Liver (tissue), 9 donors: Measurements from ENCODE around the gene KANK2. TPM values are rescaled to one million over a fixed set of nuclear protein-coding genes. Genes with fewer than 3 reads are reported as not detected.

Experiments used
- DNase-seq: peaks from one replicate; pipeline ENCODE4 v3.0.0-alpha.2; 2017; ENCODE audit warnings: low spot score
- H3K27ac ChIP-seq, 2 donors: one replicate each; pipeline ENCODE4 v1.7.0; 2013; ENCODE audit warnings: inconsistent platforms in 2 of 2, low read length in 2 of 2, control low read depth in 1 of 2, low read depth in 1 of 2, mild to moderate bottlenecking in 1 of 2
- H3K27me3 ChIP-seq, 4 donors: one replicate each; pipeline versions ENCODE4 v1.6.1 to v1.7.0; 2013; ENCODE audit warnings: low read length in 3 of 4, inconsistent platforms in 1 of 4, mild to moderate bottlenecking in 1 of 4, moderate library complexity in 1 of 4; ENCODE audit not compliant: control insufficient read depth in 4 of 4, insufficient read depth in 4 of 4
- H3K36me3 ChIP-seq, 4 donors: one replicate each; pipeline versions ENCODE4 v1.6.1 to v1.7.0; 2013; ENCODE audit warnings: low read length in 3 of 4, mild to moderate bottlenecking in 3 of 4, low read depth in 1 of 4, moderate library complexity in 1 of 4; ENCODE audit not compliant: control insufficient read depth in 4 of 4, insufficient read depth in 3 of 4
- H3K4me1 ChIP-seq, 4 donors: one replicate each; pipeline versions ENCODE4 v1.6.1 to v1.7.0; 2013; ENCODE audit warnings: low read length in 3 of 4, mild to moderate bottlenecking in 3 of 4, moderate library complexity in 1 of 4; ENCODE audit not compliant: control insufficient read depth in 4 of 4, insufficient read depth in 4 of 4
- H3K4me3 ChIP-seq, 3 donors: one replicate each; pipeline versions ENCODE4 v1.6.1 to v1.7.0; 2013; ENCODE audit warnings: low read length in 3 of 3, control low read depth in 1 of 3, low read depth in 1 of 3, mild to moderate bottlenecking in 1 of 3
- H3K9ac ChIP-seq, 2 donors: one replicate each; pipeline ENCODE4 v1.7.0; 2013; ENCODE audit warnings: low read length in 2 of 2, mild to moderate bottlenecking in 2 of 2, moderate library complexity in 2 of 2, control low read depth in 1 of 2, low read depth in 1 of 2
- H3K9me3 ChIP-seq, 4 donors: one replicate each; pipeline versions ENCODE4 v1.6.1 to v1.7.0; 2013; ENCODE audit warnings: low read length in 3 of 4; ENCODE audit not compliant: control insufficient read depth in 4 of 4
- ATF3 ChIP-seq: IDR thresholded peaks from 2 replicates; pipeline ENCODE4 v1.6.1; 2016; ENCODE audit warnings: antibody characterized with exemption
- CTCF ChIP-seq: fragments of 150-350 bp; IDR thresholded peaks from 2 replicates; pipeline ENCODE4 v1.5.1; 2017; ENCODE audit warnings: improper control_type of control experiment, low read depth, low read length; ENCODE audit not compliant: missing input control
- EGR1 ChIP-seq, 2 donors: IDR thresholded peaks; 2 replicates each; pipeline ENCODE4 v1.6.1; 2016 to 2018; ENCODE audit warnings: antibody characterized with exemption in 2 of 2, low read depth in 2 of 2
- FOXA1 ChIP-seq: IDR thresholded peaks from 2 replicates; pipeline ENCODE4 v1.6.1; 2016; ENCODE audit warnings: antibody characterized with exemption
- FOXA2 ChIP-seq: IDR thresholded peaks from 2 replicates; pipeline ENCODE4 v1.6.1; 2016; ENCODE audit warnings: antibody characterized with exemption
- GABPA ChIP-seq, 2 donors: IDR thresholded peaks in 1 of 2; conservative IDR thresholded peaks in 1 of 2; 2 replicates each; pipeline ENCODE4 v1.6.1; 2016; ENCODE audit warnings: antibody characterized with exemption in 2 of 2, mild to moderate bottlenecking in 1 of 2, moderate library complexity in 1 of 2
- HNF4A ChIP-seq, 2 donors: conservative IDR thresholded peaks; 2 replicates each; pipeline ENCODE4 v1.6.1; 2016; ENCODE audit warnings: antibody characterized with exemption in 2 of 2, mild to moderate bottlenecking in 2 of 2
- HNF4G ChIP-seq: IDR thresholded peaks from 2 replicates; pipeline ENCODE4 v1.6.1; 2016; ENCODE audit warnings: antibody characterized with exemption
- JUND ChIP-seq, 2 donors: IDR thresholded peaks; 2 replicates each; pipeline ENCODE4 v1.6.1; 2016; ENCODE audit warnings: antibody characterized with exemption in 2 of 2
- MAX ChIP-seq: IDR thresholded peaks from 2 replicates; pipeline ENCODE4 v1.6.1; 2016; ENCODE audit warnings: antibody characterized with exemption
- NR2F2 ChIP-seq: IDR thresholded peaks from 2 replicates; pipeline ENCODE4 v1.6.1; 2016; ENCODE audit warnings: antibody characterized with exemption
- RAD21 ChIP-seq, 2 donors: IDR thresholded peaks; 2 replicates each; pipeline ENCODE4 v1.6.1; 2016; ENCODE audit warnings: antibody characterized with exemption in 2 of 2, mild to moderate bottlenecking in 2 of 2
- REST ChIP-seq: IDR thresholded peaks from 2 replicates; pipeline ENCODE4 v1.6.1; 2016; ENCODE audit warnings: antibody characterized with exemption, mild to moderate bottlenecking
- RXRA ChIP-seq, 2 donors: IDR thresholded peaks; 2 replicates each; pipeline ENCODE4 v1.6.1; 2017 to 2018; ENCODE audit warnings: antibody characterized with exemption in 2 of 2, mild to moderate bottlenecking in 1 of 2
- SP1 ChIP-seq: IDR thresholded peaks from 2 replicates; pipeline ENCODE4 v1.6.1; 2018; ENCODE audit warnings: antibody characterized with exemption, mild to moderate bottlenecking
- TAF1 ChIP-seq: conservative IDR thresholded peaks from 2 replicates; pipeline ENCODE4 v1.6.1; 2016; ENCODE audit warnings: antibody characterized with exemption, mild to moderate bottlenecking
- YY1 ChIP-seq: IDR thresholded peaks from 2 replicates; pipeline ENCODE4 v1.6.1; 2016; ENCODE audit warnings: antibody characterized with exemption, mild to moderate bottlenecking
- ZBTB33 ChIP-seq: IDR thresholded peaks from 2 replicates; pipeline ENCODE4 v1.6.1; 2016; ENCODE audit warnings: antibody characterized with exemption
- WGBS: extraction: QIAGEN DNeasy Blood & Tissue Kit; methylation state at CpG from one replicate; pipeline ENCODE4 v1.1.7; 2013; 5-methylcytosine and 5-hydroxymethylcytosine counted together
- polyA plus RNA-seq, 2 donors: library from polyadenylated mRNA; stranded (reverse) in 1 of 2; unstranded in 1 of 2; fragments of 200-250 nt in 1 of 2; fragments of >200 nt in 1 of 2; fragmentation: Nextera tagmentation in 1 of 2; extraction: Ambion mirVana in 1 of 2; gene quantifications; one replicate each; pipeline versions ENCODE4 v1.2.1 to v1.2.3, GENCODE V29; 2013 to 2015
- total RNA-seq, 2 donors: library from RNA; depleted of rRNA; stranded (reverse); fragments of >200 nt; gene quantifications; one replicate each; pipeline ENCODE4 v1.2.3, GENCODE V29; 2014
- donor health status: healthy.
- donor health status: healthy.
- donor health status: healthy.
- donor health status: healthy.
- donor health status: healthy.

The KANK2 gene
- 10 to 100 TPM; 51.0 to 67.8 TPM for total RNA-seq
- 10 to 100 TPM; 15.0 to 30.3 TPM for polyA plus RNA-seq

- Histone ChIP-seq H3K9me3 (no peaks in the 10 kb centered on the region), H3K27me3 (no peaks in the 10 kb centered on the region), H3K27ac (peak within 1 kb of the TSS; percentile 83 to 95), H3K36me3 (peaks cover 2 to 6% (median 3%) of the 10 kb centered on the region in 4 donors), H3K4me1 (peaks cover 4 to 71% (median 36%) of the 10 kb centered on the region in 4 donors), H3K4me3 (peak within 1 kb of the TSS; percentile 77 to 82 (median 77)), H3K9ac (peak within 1 kb of the TSS; percentile 36 to 60)
- no peak for TF ChIP-seq CTCF
- TF ChIP-seq EGR1 (IDR thresholded peaks at IDR 0.05; ENCODE audit: low read depth in 2 of 2): no peak
- TF ChIP-seq FOXA1: no peak
- TF ChIP-seq HNF4A (conservative IDR thresholded peaks at IDR 0.05): peak in 1 of 2 donors; percentile 5
- TF ChIP-seq MAX: no peak
- no peak for TF ChIP-seq YY1
- TF ChIP-seq REST: peak; percentile 42
- TF ChIP-seq RAD21 (IDR thresholded peaks at IDR 0.05): peak in 1 of 2 donors; percentile 42
- TF ChIP-seq FOXA2: no peak
- no peak for TF ChIP-seq JUND (IDR thresholded peaks at IDR 0.05)
- no peak for TF ChIP-seq ZBTB33
- no peak for TF ChIP-seq HNF4G
- no peak for TF ChIP-seq TAF1
- peak in 1 of 2 donors; percentile 18 for TF ChIP-seq RXRA (IDR thresholded peaks at IDR 0.05)
- no peak for TF ChIP-seq ATF3
- no peak for TF ChIP-seq NR2F2
- TF ChIP-seq GABPA (IDR thresholded peaks at IDR 0.05 in 1 of 2, conservative IDR thresholded peaks at IDR 0.05 in 1 of 2): no peak
- TF ChIP-seq SP1: peak; percentile 17
- WGBS: 1% methylated on average over 78 of the region's 78 CpGs
- peak; percentile 95 for DNase-seq
Observed at GRCh38 chr19:11197291-11198174, at the start of gene KANK2. Gene KANK2, minus strand, starts transcription at chr19:11197545. Its CDS starts 3,034 bp downstream, at chr19:11194511.
